ENCODE measurements around the gene GPR137C.

DNA sequence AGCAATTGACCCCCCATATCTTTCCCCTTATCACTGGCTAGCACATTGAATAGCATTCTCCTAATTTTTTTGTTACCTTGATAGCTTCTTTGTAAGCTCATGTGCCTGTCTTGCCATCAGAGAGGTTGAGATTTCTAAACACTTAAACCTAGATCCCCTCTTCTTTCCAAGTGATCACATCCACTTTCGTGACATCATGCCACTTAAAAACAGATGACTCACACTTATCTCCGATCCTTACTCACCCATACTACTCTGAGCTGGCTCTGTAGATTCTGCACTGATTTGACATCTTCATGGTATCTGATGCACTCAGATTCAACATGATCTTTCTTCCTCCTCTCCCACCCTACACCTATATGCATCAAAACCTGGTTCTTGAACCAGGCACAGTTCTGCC lies 10.5 kb downstream of the GPR137C start:
- TF ChIP-seq, protein P1, sequence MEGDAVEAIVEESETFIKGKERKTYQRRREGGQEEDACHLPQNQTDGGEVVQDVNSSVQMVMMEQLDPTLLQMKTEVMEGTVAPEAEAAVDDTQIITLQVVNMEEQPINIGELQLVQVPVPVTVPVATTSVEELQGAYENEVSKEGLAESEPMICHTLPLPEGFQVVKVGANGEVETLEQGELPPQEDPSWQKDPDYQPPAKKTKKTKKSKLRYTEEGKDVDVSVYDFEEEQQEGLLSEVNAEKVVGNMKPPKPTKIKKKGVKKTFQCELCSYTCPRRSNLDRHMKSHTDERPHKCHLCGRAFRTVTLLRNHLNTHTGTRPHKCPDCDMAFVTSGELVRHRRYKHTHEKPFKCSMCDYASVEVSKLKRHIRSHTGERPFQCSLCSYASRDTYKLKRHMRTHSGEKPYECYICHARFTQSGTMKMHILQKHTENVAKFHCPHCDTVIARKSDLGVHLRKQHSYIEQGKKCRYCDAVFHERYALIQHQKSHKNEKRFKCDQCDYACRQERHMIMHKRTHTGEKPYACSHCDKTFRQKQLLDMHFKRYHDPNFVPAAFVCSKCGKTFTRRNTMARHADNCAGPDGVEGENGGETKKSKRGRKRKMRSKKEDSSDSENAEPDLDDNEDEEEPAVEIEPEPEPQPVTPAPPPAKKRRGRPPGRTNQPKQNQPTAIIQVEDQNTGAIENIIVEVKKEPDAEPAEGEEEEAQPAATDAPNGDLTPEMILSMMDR (IDR thresholded peaks at IDR 0.05; ENCODE audit: poor library complexity), result no peak
- TF ChIP-seq EZH2phosphoT487 (IDR thresholded peaks at IDR 0.05; ENCODE audit: low read depth, severe bottlenecking, unreplicated experiment) (no peak), EZH2 (IDR thresholded peaks at IDR 0.05; ENCODE audit: borderline replicate concordance) (no peak)

Data from hepatocyte (in vitro differentiated cells).